Duodenal mucosa (tissue), 2 donors: Measurements from ENCODE around the gene RNH1.

Source experiments
- H3K27ac ChIP-seq: one replicate; pipeline ENCODE4 v1.7.0; 2013; ENCODE audit warnings: low read depth, low read length
- H3K27me3 ChIP-seq, 2 donors: one replicate each; pipeline ENCODE4 v1.7.0; 2013; ENCODE audit warnings: low read length in 2 of 2, control low read depth in 1 of 2; ENCODE audit not compliant: insufficient read depth in 2 of 2, control insufficient read depth in 1 of 2
- H3K36me3 ChIP-seq, 2 donors: one replicate each; pipeline ENCODE4 v1.7.0; 2013; ENCODE audit warnings: low read length in 2 of 2, control low read depth in 1 of 2; ENCODE audit not compliant: insufficient read depth in 2 of 2, control insufficient read depth in 1 of 2
- H3K4me1 ChIP-seq, 2 donors: one replicate each; pipeline ENCODE4 v1.7.0; 2013; ENCODE audit warnings: low read length in 2 of 2, control low read depth in 1 of 2; ENCODE audit not compliant: insufficient read depth in 2 of 2, control insufficient read depth in 1 of 2
- H3K4me3 ChIP-seq, 2 donors: one replicate each; pipeline ENCODE4 v1.7.0; 2013; ENCODE audit warnings: low read length in 2 of 2, low read depth in 1 of 2
- H3K9ac ChIP-seq, 2 donors: one replicate each; pipeline ENCODE4 v1.7.0; 2013; ENCODE audit warnings: low read length in 2 of 2, low read depth in 1 of 2
- H3K9me3 ChIP-seq, 2 donors: one replicate each; pipeline ENCODE4 v1.7.0; 2013; ENCODE audit warnings: low read length in 2 of 2, control low read depth in 1 of 2; ENCODE audit not compliant: control insufficient read depth in 1 of 2

The RNH1 gene

GRCh38 chr11:497565-498296 lies 9.3 kb downstream of the RNH1 start:
- H3K4me1 ChIP-seq: no peaks in the 10 kb centered on the region
- H3K4me3 ChIP-seq: no peak overlapping the region
- H3K27me3 ChIP-seq: no peaks in the 10 kb centered on the region
- H3K9me3 ChIP-seq: no peaks in the 10 kb centered on the region
- peaks cover 50 to 77% of the 10 kb centered on the region in 2 donors for H3K36me3 ChIP-seq
- H3K27ac ChIP-seq: no peak overlapping the region
- H3K9ac ChIP-seq: no peak overlapping the region

GRCh38 chr11:496834-497564 lies 10.0 kb downstream of the RNH1 start:
- H3K9me3 ChIP-seq: no peaks in the 10 kb centered on the region
- no peak overlapping the region for H3K4me3 ChIP-seq
- no peak overlapping the region for H3K9ac ChIP-seq
- H3K36me3 ChIP-seq: peaks cover 50 to 74% of the 10 kb centered on the region in 2 donors
- no peaks in the 10 kb centered on the region for H3K4me1 ChIP-seq
- H3K27ac ChIP-seq: no peak overlapping the region
- H3K27me3 ChIP-seq: no peaks in the 10 kb centered on the region

GRCh38 chr11:495537-495931 lies 11.5 kb downstream of the RNH1 start:
- no peaks in the 10 kb centered on the region for H3K27me3 ChIP-seq
- H3K9ac ChIP-seq: no peak overlapping the region
- no peak overlapping the region for H3K27ac ChIP-seq
- no peaks in the 10 kb centered on the region for H3K4me1 ChIP-seq
- no peak overlapping the region for H3K4me3 ChIP-seq
- H3K9me3 ChIP-seq: no peaks in the 10 kb centered on the region
- H3K36me3 ChIP-seq: peaks cover 49 to 64% of the 10 kb centered on the region in 2 donors

GRCh38 chr11:494761-495536 lies 12.1 kb downstream of the RNH1 start:
- no peak overlapping the region for H3K4me3 ChIP-seq
- no peak overlapping the region for H3K9ac ChIP-seq
- no peak overlapping the region for H3K27ac ChIP-seq

GRCh38 chr11:492427-493226 lies 14.4 kb downstream of the RNH1 start:
- Histone ChIP-seq H3K27ac (no peak overlapping the region), H3K9me3 (no peaks in the 10 kb centered on the region), H3K36me3 (peaks cover 21 to 43% of the 10 kb centered on the region in 2 donors), H3K9ac (no peak overlapping the region), H3K4me3 (no peak overlapping the region), H3K4me1 (no peaks in the 10 kb centered on the region), H3K27me3 (no peaks in the 10 kb centered on the region)

More at GRCh38 chr11:494761-495536, 12.1 kb downstream of the RNH1 start:
- Histone ChIP-seq H3K9me3 (no peaks in the 10 kb centered on the region), H3K4me1 (no peaks in the 10 kb centered on the region), H3K27me3 (no peaks in the 10 kb centered on the region), H3K36me3 (peaks cover 43 to 63% of the 10 kb centered on the region in 2 donors)

- H3K9ac ChIP-seq: no peak overlapping the region
- H3K36me3 ChIP-seq: peaks cover 12 to 31% of the 10 kb centered on the region in 2 donors
- H3K4me1 ChIP-seq: no peaks in the 10 kb centered on the region
- no peak overlapping the region for H3K27ac ChIP-seq
- no peaks in the 10 kb centered on the region for H3K27me3 ChIP-seq
- H3K9me3 ChIP-seq: no peaks in the 10 kb centered on the region
- H3K4me3 ChIP-seq: no peak overlapping the region
These were observed 15.7 kb downstream of the RNH1 start for GRCh38 chr11:491358-491757.

- H3K4me1 ChIP-seq: no peaks in the 10 kb centered on the region
- peaks cover 12 to 31% of the 10 kb centered on the region in 2 donors for H3K36me3 ChIP-seq
These were observed 16.1 kb downstream of the RNH1 start for GRCh38 chr11:490930-491260.

GRCh38 chr11:490186-490929 lies 16.7 kb downstream of the RNH1 start:
- H3K9ac ChIP-seq: no peak overlapping the region
- no peaks in the 10 kb centered on the region for H3K27me3 ChIP-seq
- H3K4me3 ChIP-seq: no peak overlapping the region
- H3K36me3 ChIP-seq: peaks cover 10 to 26% of the 10 kb centered on the region in 2 donors
- H3K9me3 ChIP-seq: no peaks in the 10 kb centered on the region
- no peaks in the 10 kb centered on the region for H3K4me1 ChIP-seq
- H3K27ac ChIP-seq: no peak overlapping the region

More at GRCh38 chr11:490930-491260, 16.1 kb downstream of the RNH1 start:
- Histone ChIP-seq H3K9me3 (no peaks in the 10 kb centered on the region), H3K9ac (no peak overlapping the region), H3K27ac (no peak overlapping the region), H3K27me3 (no peaks in the 10 kb centered on the region), H3K4me3 (no peak overlapping the region)

GRCh38 chr11:489610-490185 lies 17.3 kb downstream of the RNH1 start:
- H3K27ac ChIP-seq: no peak overlapping the region
- H3K9ac ChIP-seq: no peak overlapping the region
- H3K9me3 ChIP-seq: no peaks in the 10 kb centered on the region
- no peaks in the 10 kb centered on the region for H3K4me1 ChIP-seq
- H3K27me3 ChIP-seq: no peaks in the 10 kb centered on the region
- H3K4me3 ChIP-seq: no peak overlapping the region
- H3K36me3 ChIP-seq: peaks cover 3 to 19% of the 10 kb centered on the region in 2 donors
